ENCODE measurements around the gene PANX1.

- TF ChIP-seq CTCF (IDR thresholded peaks at IDR 0.05; ENCODE audit: low read depth, low read length, poor library complexity, severe bottlenecking): no peak
- no peak for TF ChIP-seq EZH2phosphoT487 (IDR thresholded peaks at IDR 0.05; ENCODE audit: borderline replicate concordance, low read length)
Observed at GRCh38 chr11:94111660-94112059, 17.0 kb upstream of the PANX1 start.

All from DOHH2 (cell line).